HepG2 (cell line): ENCODE results near the gene DYNC1I2. TPM values are rescaled to one million over a fixed set of nuclear protein-coding genes. Genes with fewer than 3 reads are reported as not detected.

Source experiments
- ATF7-NPFF ChIP-seq: sonication (generic); formaldehyde crosslinking; IDR thresholded peaks from 2 replicates; pipeline ENCODE4 v1.8.1; 2023; ENCODE audit warnings: mild to moderate bottlenecking, low read depth, missing genetic modification reagents, moderate library complexity
- CHD2 ChIP-seq: IDR thresholded peaks from 2 replicates; pipeline ENCODE4 v1.6.1; 2011; ENCODE audit warnings: low read depth, low read length, improper control_type of control experiment
- CHD4 ChIP-seq: fragments of 200-600 bp; sonication (generic); IDR thresholded peaks from 2 replicates; pipeline ENCODE4 v1.7.0; 2017; ENCODE audit warnings: mild to moderate bottlenecking, low read length, borderline replicate concordance
- FOXP1 ChIP-seq, 2 experiments: fragments of 450-650 bp in 1 of 2; IDR thresholded peaks; 2 replicates each; pipeline ENCODE4 v1.6.1; 2017 to 2018; ENCODE audit warnings: antibody characterized with exemption in 1 of 2
- HNRNPL ChIP-seq: fragments of 200-400 bp; formaldehyde crosslinking; IDR thresholded peaks from 2 replicates; pipeline ENCODE4 v1.6.1; 2017; ENCODE audit warnings: mild to moderate bottlenecking, low read depth, low read length
- MAFF ChIP-seq: IDR thresholded peaks from 2 replicates; pipeline ENCODE4 v1.6.1; 2011; ENCODE audit warnings: low read depth, low read length, improper control_type of control experiment
- NFIC ChIP-seq: IDR thresholded peaks from 2 replicates; pipeline ENCODE4 v1.6.1; 2012; ENCODE audit warnings: mild to moderate bottlenecking, low read length, inconsistent platforms
- PAX8 ChIP-seq: sonication (generic); formaldehyde crosslinking; IDR thresholded peaks from 2 replicates; pipeline ENCODE4 v1.8.0; 2022; ENCODE audit warnings: mild to moderate bottlenecking, missing genetic modification reagents, borderline replicate concordance
- REST ChIP-seq, 2 experiments: IDR thresholded peaks; 2 replicates each; pipeline ENCODE4 v1.6.1; 2011 to 2012; ENCODE audit warnings: low read length in 2 of 2, borderline replicate concordance in 1 of 2, low read depth in 1 of 2, mild to moderate bottlenecking in 1 of 2, moderate library complexity in 1 of 2
- SALL1 ChIP-seq: sonication (generic); formaldehyde crosslinking; IDR thresholded peaks from 2 replicates; pipeline ENCODE4 v1.8.0; 2022; ENCODE audit warnings: mild to moderate bottlenecking, missing genetic modification reagents
- TFAP4 ChIP-seq: sonication (generic); IDR thresholded peaks from 2 replicates; pipeline ENCODE4 v1.6.1; 2016; ENCODE audit warnings: low read depth, borderline replicate concordance
- ZBTB4 ChIP-seq: sonication (generic); formaldehyde crosslinking; IDR thresholded peaks from 2 replicates; pipeline ENCODE4 v1.4.0; 2020; ENCODE audit warnings: missing genetic modification reagents, mild to moderate bottlenecking, borderline replicate concordance
- ZNF234 ChIP-seq: sonication (generic); formaldehyde crosslinking; conservative IDR thresholded peaks from 2 replicates; pipeline ENCODE4 v1.5.1; 2020; ENCODE audit warnings: mild to moderate bottlenecking, missing genetic modification reagents
- ZNF343 ChIP-seq: sonication (generic); formaldehyde crosslinking; IDR thresholded peaks from 2 replicates; pipeline ENCODE4 v1.4.0; 2020; ENCODE audit warnings: mild to moderate bottlenecking, missing genetic modification reagents
- ZNF441 ChIP-seq: sonication (generic); formaldehyde crosslinking; IDR thresholded peaks from 2 replicates; pipeline ENCODE4 v1.7.0; 2021; ENCODE audit warnings: missing genetic modification reagents, borderline replicate concordance
- ZNF546 ChIP-seq: sonication (generic); formaldehyde crosslinking; conservative IDR thresholded peaks from 2 replicates; pipeline ENCODE4 v1.8.1; 2023; ENCODE audit warnings: mild to moderate bottlenecking, missing genetic modification reagents
- ZNF563 ChIP-seq: sonication (generic); formaldehyde crosslinking; IDR thresholded peaks from 2 replicates; pipeline ENCODE4 v1.8.0; 2022; ENCODE audit warnings: mild to moderate bottlenecking, moderate library complexity, missing genetic modification reagents
- ZNF652 ChIP-seq: IDR thresholded peaks from 2 replicates; pipeline ENCODE4 v1.6.1; 2016; ENCODE audit warnings: low read depth, borderline replicate concordance
- ZNF737 ChIP-seq: sonication (generic); formaldehyde crosslinking; IDR thresholded peaks from 2 replicates; pipeline ENCODE4 v1.5.0; 2020; ENCODE audit warnings: missing genetic modification reagents, mild to moderate bottlenecking, borderline replicate concordance
- ZNF776 ChIP-seq: sonication (generic); formaldehyde crosslinking; IDR thresholded peaks from 2 replicates; pipeline ENCODE4 v1.4.0; 2020; ENCODE audit warnings: mild to moderate bottlenecking, missing genetic modification reagents
- ZNF792 ChIP-seq: IDR thresholded peaks from 2 replicates; pipeline ENCODE4 v1.6.1; 2016
- polyA plus RNA-seq, 8 experiments: library from polyadenylated mRNA; depleted of rRNA in 3 of 8; stranded (reverse) in 7 of 8; unstranded in 1 of 8; fragments of >200 nt; fragmentation: Illumina TruSeq in 4 of 8; extraction: Trizol in 4 of 8; gene quantifications; 2 replicates each; pipeline versions ENCODE4 v1.2.1 to v1.2.3, GENCODE V29; 2011 to 2016; ENCODE audit warnings: low read depth in 4 of 8, missing spikeins in 1 of 8, mixed read lengths in 1 of 8; ENCODE audit not compliant: insufficient read depth in 1 of 8
- total RNA-seq, 5 experiments: library from RNA; depleted of rRNA; stranded (reverse); fragments of >200 nt; fragmentation: Illumina TruSeq; extraction: Trizol; gene quantifications; 2 replicates each; pipeline ENCODE4 v1.2.3, GENCODE V29; 2016; ENCODE audit warnings: low read depth in 1 of 5

Gene DYNC1I2
- total and polyA plus RNA-seq, 2 of the 13 experiments (the other 11 are each of a cell fraction or from before 2014, with no cell fraction given), result 84.0 to 99.8 TPM

GRCh38 chr2:171728989-171729951, 42.0 kb downstream of the DYNC1I2 start (continued):
- no peak for TF ChIP-seq ZNF792
- no peak for TF ChIP-seq MAFF
- no peak for TF ChIP-seq HNRNPL
- no peak for TF ChIP-seq ZNF441 (CRISPR knock-in tag)
- no peak for TF ChIP-seq ZNF343 (CRISPR knock-in tag)
- no peak for TF ChIP-seq ZBTB4
- TF ChIP-seq ZNF234 (CRISPR knock-in tag), result no peak
- TF ChIP-seq ZNF776 (CRISPR knock-in tag), result no peak
- TF ChIP-seq NFIC, result peak; percentile 96
- TF ChIP-seq REST (IDR thresholded peaks at IDR 0.05; ENCODE audit: borderline replicate concordance in 1 of 2, low read depth in 1 of 2, low read length in 2 of 2), result no peak
- TF ChIP-seq SALL1, result peak; percentile 29; the same call in 1 of the 2 replicates
- peak; percentile 10; the same call in 1 of the 2 replicates for TF ChIP-seq ZNF652 (CRISPR knock-in tag)
- TF ChIP-seq CHD2, result no peak
- no peak for TF ChIP-seq PAX8 (CRISPR knock-in tag)
- no peak for TF ChIP-seq ATF7-NPFF (CRISPR knock-in tag)
- peak; percentile 68; the same call in 1 of the 2 replicates for TF ChIP-seq CHD4
- peak; percentile 36 for TF ChIP-seq TFAP4
- TF ChIP-seq FOXP1 (IDR thresholded peaks at IDR 0.05), result peak; percentile 82
- TF ChIP-seq FOXP1 (CRISPR knock-in tag; IDR thresholded peaks at IDR 0.05), result peak; percentile 96
- TF ChIP-seq ZNF546 (CRISPR knock-in tag), result no peak
- TF ChIP-seq ZNF737 (CRISPR knock-in tag), result no peak
- no peak for TF ChIP-seq ZNF563 (CRISPR knock-in tag)
